ENCODE measurements around the gene CDH6.

GRCh38 chr5:31196309-31196708 is 2.8 kb downstream of the CDH6 start:
- TF ChIP-seq POLR2AphosphoS5 (IDR thresholded peaks at IDR 0.05; ENCODE audit: borderline replicate concordance, low read depth, low read length) (no peak), EZH2 (IDR thresholded peaks at IDR 0.05) (no peak)

All from SK-N-MC (cell line).